Activated CD4-positive, alpha-beta T cell treated with anti-CD3 and anti-CD28 coated beads, Interleukin-2, amount 10 ng/mL, durations not matched to agents 24 days and 14 days (primary cell): ENCODE measurements around the gene SEC23B. TPM values are rescaled to one million over a fixed set of nuclear protein-coding genes. Genes with fewer than 3 reads are reported as not detected.
"Not testable (repeated sequence)": the region's sequence is repeated elsewhere in the genome, so short reads cannot be mapped to it uniquely, and the experiment has no call there.

Source experiments
- DNase-seq: peaks from one replicate; pipeline ENCODE4 v3.0.0; 2022
- H3K27ac Mint-ChIP-seq: one replicate; pipeline ENCODE4 v1.8.0; 2022; ENCODE audit warnings: mild to moderate bottlenecking, mixed read lengths
- H3K27me3 Mint-ChIP-seq: one replicate; pipeline ENCODE4 v1.8.0; 2022; ENCODE audit warnings: mixed read lengths
- H3K36me3 Mint-ChIP-seq: one replicate; pipeline ENCODE4 v1.8.0; 2022; ENCODE audit warnings: low read depth, mild to moderate bottlenecking, mixed read lengths
- H3K4me1 Mint-ChIP-seq: one replicate; pipeline ENCODE4 v1.8.0; 2021; ENCODE audit warnings: mixed read lengths
- H3K4me3 Mint-ChIP-seq: one replicate; pipeline ENCODE4 v1.8.0; 2022; ENCODE audit warnings: mild to moderate bottlenecking, moderate library complexity, mixed read lengths
- H3K9me3 Mint-ChIP-seq: one replicate; pipeline ENCODE4 v1.8.0; 2021; ENCODE audit warnings: mixed read lengths
- intact Hi-C: fragments of 100-400 bp; cut with micrococcal nuclease; formaldehyde crosslinking; loops from one replicate; pipeline ENCODE4 v1.15.1; 2023
- total RNA-seq: library from RNA; stranded (reverse); gene quantifications from 2 replicates; pipeline ENCODE4 v1.2.3, GENCODE V29; 2022

Gene SEC23B
- total RNA-seq, 1 donor from 2014 or later, result 108 TPM

GRCh38 chr20:18504479-18505060 lies 3.2 kb upstream of the SEC23B start:
- no peak for DNase-seq
- Mint-ChIP-seq H3K9me3 (no peaks in the 10 kb centered on the region), H3K27ac (no peak overlapping the region), H3K4me1 (peaks cover 28% of the 10 kb centered on the region), H3K4me3 (no peak overlapping the region), H3K36me3 (peaks cover 15% of the 10 kb centered on the region), H3K27me3 (peaks cover 3% of the 10 kb centered on the region)
- intact Hi-C loops, result loop anchor here (5.0 kb wide), 1 partner anchor 288 kb away; no protein-coding TSS in a partner anchor

GRCh38 chr20:18506744-18507143 lies 996 bp upstream of the SEC23B start:
- intact Hi-C loops, result loop anchor here (1.0 to 5.0 kb wide), 8 partner anchors 9 to 538 kb away; partner anchors contain the start of genes DZANK1, POLR3F, RBBP9 and SMIM26
- Mint-ChIP-seq H3K27ac (peak overlapping the region; percentile 99), H3K4me1 (peaks cover 36% of the 10 kb centered on the region)

GRCh38 chr20:18511571-18511970 lies 3.8 kb downstream of the SEC23B start:
- Mint-ChIP-seq H3K9me3 (no peaks in the 10 kb centered on the region), H3K4me3 (no peak overlapping the region), H3K27me3 (peaks cover 3% of the 10 kb centered on the region), H3K36me3 (peaks cover 58% of the 10 kb centered on the region), H3K27ac (no peak overlapping the region), H3K4me1 (peaks cover 39% of the 10 kb centered on the region)
- intact Hi-C loops, result no loop called here
- no peak for DNase-seq

More at GRCh38 chr20:18506744-18507143, 996 bp upstream of the SEC23B start:
- Mint-ChIP-seq H3K4me3 (peak overlapping the region; percentile 99), H3K9me3 (no peaks in the 10 kb centered on the region), H3K27me3 (peaks cover 3% of the 10 kb centered on the region), H3K36me3 (peaks cover 35% of the 10 kb centered on the region)
- DNase-seq, result peak; percentile 74

- H3K27ac Mint-ChIP-seq, result no peak overlapping the region
- H3K4me3 Mint-ChIP-seq, result no peak overlapping the region
- DNase-seq, result no peak
- H3K9me3 Mint-ChIP-seq, result no peaks in the 10 kb centered on the region
- H3K4me1 Mint-ChIP-seq, result peaks cover 30% of the 10 kb centered on the region
- no peaks in the 10 kb centered on the region for H3K27me3 Mint-ChIP-seq
- H3K36me3 Mint-ChIP-seq, result peaks cover 52% of the 10 kb centered on the region
- intact Hi-C loops, result no loop called here
Measured at GRCh38 chr20:18513208-18513607, 5.5 kb downstream of the SEC23B start.

GRCh38 chr20:18514127-18514526 lies 6.4 kb downstream of the SEC23B start:
- Mint-ChIP-seq H3K4me3 (no peak overlapping the region), H3K4me1 (peaks cover 25% of the 10 kb centered on the region), H3K36me3 (peaks cover 47% of the 10 kb centered on the region), H3K27me3 (no peaks in the 10 kb centered on the region), H3K9me3 (no peaks in the 10 kb centered on the region), H3K27ac (no peak overlapping the region)
- intact Hi-C loops, result no loop called here
- no peak for DNase-seq

GRCh38 chr20:18515973-18516372 lies 8.2 kb downstream of the SEC23B start:
- Mint-ChIP-seq H3K4me3 (no peak overlapping the region), H3K4me1 (peaks cover 17% of the 10 kb centered on the region), H3K27ac (no peak overlapping the region), H3K27me3 (no peaks in the 10 kb centered on the region), H3K9me3 (no peaks in the 10 kb centered on the region), H3K36me3 (peaks cover 30% of the 10 kb centered on the region)
- intact Hi-C loops, result no loop called here
- DNase-seq, result no peak

- H3K9me3 Mint-ChIP-seq, H3K4me1 Mint-ChIP-seq, H3K27ac Mint-ChIP-seq, intact Hi-C loops, DNase-seq, H3K27me3 Mint-ChIP-seq, H3K4me3 Mint-ChIP-seq: not testable (repeated sequence)
- H3K36me3 Mint-ChIP-seq, result peaks cover 24% of the 10 kb centered on the region
Measured at GRCh38 chr20:18522066-18522465, 14.3 kb downstream of the SEC23B start.

- no peaks in the 10 kb centered on the region for H3K4me1 Mint-ChIP-seq
- no peak for DNase-seq
- H3K27me3 Mint-ChIP-seq, result no peaks in the 10 kb centered on the region
- no peak overlapping the region for H3K27ac Mint-ChIP-seq
- H3K4me3 Mint-ChIP-seq, result no peak overlapping the region
- H3K9me3 Mint-ChIP-seq, result no peaks in the 10 kb centered on the region
- H3K36me3 Mint-ChIP-seq, result peaks cover 30% of the 10 kb centered on the region
- intact Hi-C loops, result no loop called here
Measured at GRCh38 chr20:18523066-18523465, 15.3 kb downstream of the SEC23B start.

GRCh38 chr20:18524646-18525045 lies 16.9 kb downstream of the SEC23B start:
- H3K4me1 Mint-ChIP-seq, result no peaks in the 10 kb centered on the region
- H3K36me3 Mint-ChIP-seq, result peaks cover 46% of the 10 kb centered on the region
- H3K9me3 Mint-ChIP-seq, result no peaks in the 10 kb centered on the region
- H3K27ac Mint-ChIP-seq, result no peak overlapping the region
- H3K27me3 Mint-ChIP-seq, result no peaks in the 10 kb centered on the region
- no peak for DNase-seq
- no peak overlapping the region for H3K4me3 Mint-ChIP-seq
- intact Hi-C loops, result no loop called here

- H3K27ac Mint-ChIP-seq, DNase-seq, H3K4me3 Mint-ChIP-seq, H3K27me3 Mint-ChIP-seq, intact Hi-C loops, H3K4me1 Mint-ChIP-seq, H3K9me3 Mint-ChIP-seq: not testable (repeated sequence)
- H3K36me3 Mint-ChIP-seq, result peaks cover 60% of the 10 kb centered on the region
Measured at GRCh38 chr20:18526761-18527160, 19.0 kb downstream of the SEC23B start.

DNA sequence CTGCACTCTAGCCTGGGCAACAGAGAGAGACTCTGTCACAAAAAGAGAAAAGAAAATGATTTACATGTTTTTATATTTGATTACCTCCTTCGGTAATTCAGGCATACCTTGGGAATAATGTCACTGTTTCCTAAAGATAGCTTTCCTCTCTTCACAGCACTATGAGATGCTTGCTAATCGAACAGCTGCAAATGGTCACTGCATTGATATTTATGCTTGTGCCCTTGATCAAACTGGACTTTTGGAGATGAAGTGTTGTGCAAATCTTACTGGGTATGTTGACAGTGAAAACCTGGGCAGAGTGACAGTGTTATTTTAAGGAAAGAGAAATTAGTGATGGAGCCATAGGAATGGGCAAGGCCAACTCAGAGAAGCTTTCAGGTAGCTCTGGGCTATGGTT lies 19.6 kb downstream of the SEC23B start:
- H3K27me3 Mint-ChIP-seq, result no peaks in the 10 kb centered on the region
- peaks cover 66% of the 10 kb centered on the region for H3K36me3 Mint-ChIP-seq
- H3K9me3 Mint-ChIP-seq, result no peaks in the 10 kb centered on the region
- H3K4me1 Mint-ChIP-seq, result no peaks in the 10 kb centered on the region
- H3K27ac Mint-ChIP-seq, result no peak overlapping the region
- no peak for DNase-seq
- intact Hi-C loops, result no loop called here
- no peak overlapping the region for H3K4me3 Mint-ChIP-seq

DNA sequence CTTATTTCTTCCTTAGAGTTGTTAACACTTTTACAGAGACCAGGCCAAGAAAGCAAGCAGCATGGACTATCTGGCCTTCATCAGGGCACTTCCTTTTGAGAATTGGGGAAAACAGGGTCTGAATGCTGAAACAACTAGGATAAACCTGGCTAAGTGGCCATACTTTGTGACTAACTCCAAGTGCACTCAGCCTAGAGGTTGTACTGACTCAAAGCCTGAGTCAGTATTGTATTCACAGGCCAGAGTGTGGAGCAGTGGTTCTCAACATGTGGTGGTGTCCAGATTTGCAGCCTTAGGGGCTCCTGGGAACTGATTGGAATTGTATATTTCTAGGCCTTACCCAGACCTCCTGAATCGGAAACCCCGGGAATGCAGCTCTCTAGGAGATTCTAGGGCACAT lies 20.1 kb downstream of the SEC23B start:
- H3K36me3 Mint-ChIP-seq, result peaks cover 71% of the 10 kb centered on the region
- H3K4me3 Mint-ChIP-seq, result no peak overlapping the region
- intact Hi-C loops, result no loop called here
- no peaks in the 10 kb centered on the region for H3K9me3 Mint-ChIP-seq
- DNase-seq, result no peak
- no peak overlapping the region for H3K27ac Mint-ChIP-seq
- no peaks in the 10 kb centered on the region for H3K27me3 Mint-ChIP-seq
- H3K4me1 Mint-ChIP-seq, result no peaks in the 10 kb centered on the region

DNA sequence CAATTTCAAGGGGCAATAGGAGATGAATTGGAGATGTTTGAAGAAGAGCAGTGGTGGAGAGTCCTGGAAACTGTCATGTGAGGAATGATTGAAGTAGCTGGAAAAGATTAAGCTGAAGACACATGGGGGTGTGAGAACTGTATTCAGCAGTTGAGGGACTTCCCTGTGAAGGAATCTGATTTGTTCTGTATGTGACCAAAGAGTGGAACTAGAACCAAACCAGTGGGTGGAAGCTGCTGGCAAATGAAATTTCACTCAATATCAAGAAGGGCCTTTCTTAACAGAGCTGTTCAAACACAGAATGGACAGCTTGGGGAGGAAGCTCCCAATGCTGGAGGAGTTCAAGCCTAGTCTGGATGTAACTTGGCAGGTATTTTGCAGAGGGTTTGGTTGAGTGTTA lies 21.3 kb downstream of the SEC23B start:
- Mint-ChIP-seq H3K27me3 (no peaks in the 10 kb centered on the region), H3K4me1 (no peaks in the 10 kb centered on the region), H3K4me3 (no peak overlapping the region), H3K9me3 (no peaks in the 10 kb centered on the region), H3K27ac (no peak overlapping the region), H3K36me3 (peaks cover 75% of the 10 kb centered on the region)
- intact Hi-C loops, result no loop called here
- no peak for DNase-seq

- no peak for DNase-seq
- H3K4me3 Mint-ChIP-seq, result no peak overlapping the region
- intact Hi-C loops, result no loop called here
- H3K27ac Mint-ChIP-seq, result no peak overlapping the region
- no peaks in the 10 kb centered on the region for H3K27me3 Mint-ChIP-seq
- H3K36me3 Mint-ChIP-seq, result peaks cover 77% of the 10 kb centered on the region
- no peaks in the 10 kb centered on the region for H3K9me3 Mint-ChIP-seq
- H3K4me1 Mint-ChIP-seq, result no peaks in the 10 kb centered on the region
Measured at GRCh38 chr20:18532626-18533025, 24.9 kb downstream of the SEC23B start.

DNA sequence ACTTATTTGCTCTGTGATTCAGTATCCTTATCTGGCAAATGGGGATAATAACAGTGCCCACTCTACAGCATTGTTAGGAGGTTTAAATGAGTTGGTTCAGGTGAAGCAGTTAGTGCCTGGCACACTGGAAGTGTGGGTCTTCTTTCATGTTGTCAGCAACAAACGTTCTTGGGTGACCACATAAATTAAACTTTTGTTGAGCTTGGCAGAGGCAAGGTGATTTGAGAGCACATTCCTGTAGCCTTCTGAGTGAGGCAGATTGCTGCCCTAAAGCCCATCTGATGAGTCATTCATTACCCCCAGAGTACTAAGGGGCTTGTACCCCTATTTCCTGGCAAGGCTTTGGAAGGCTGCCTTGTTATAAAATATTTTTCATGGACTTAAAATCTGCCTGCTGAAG lies 25.8 kb downstream of the SEC23B start:
- Mint-ChIP-seq H3K27me3 (no peaks in the 10 kb centered on the region), H3K4me1 (no peaks in the 10 kb centered on the region), H3K36me3 (peaks cover 75% of the 10 kb centered on the region), H3K4me3 (no peak overlapping the region), H3K27ac (no peak overlapping the region), H3K9me3 (no peaks in the 10 kb centered on the region)
- intact Hi-C loops, result no loop called here
- no peak for DNase-seq
